B cell (primary cell): ENCODE data around the gene SAMD4B. TPM values are rescaled to one million over a fixed set of nuclear protein-coding genes. Genes with fewer than 3 reads are reported as not detected.

Experiments
- ATAC-seq: fragments of 200-7000 bp; cut with Tn5 transposase; one replicate; pipeline ENCODE4 v1.10.0; 2021; ENCODE audit warnings: low read depth, mild to moderate bottlenecking, moderate number of reproducible peaks, moderate library complexity
- CTCF ChIA-PET: fragments of 350-600 bp; sonication (Branson Sonifier 250); formaldehyde crosslinking; loops from one replicate; lab custom pipeline; 2021; ENCODE audit warnings: antibody characterized with exemption, inconsistent platforms; lab: Charles Lee
- POLR2A ChIA-PET: fragments of 350-600 bp; sonication (Branson Sonifier 250); formaldehyde crosslinking; loops from one replicate; lab custom pipeline; 2021; ENCODE audit warnings: antibody characterized with exemption; lab: Charles Lee
- DNase-seq: peaks from one replicate; pipeline ENCODE4 v3.0.0; 2013
- H2AFZ ChIP-seq: 2 replicates; pipeline ENCODE4 v1.6.1; 2012; ENCODE audit warnings: mild to moderate bottlenecking, low read depth, low read length; ENCODE audit not compliant: insufficient read depth, poor library complexity, severe bottlenecking
- H3K27ac ChIP-seq, 2 donors: 1 replicate in 1 of 2; 2 replicates in 1 of 2; pipeline ENCODE4 v1.5.1; 2012 to 2013; ENCODE audit warnings: low read length in 2 of 2, mild to moderate bottlenecking in 2 of 2, moderate library complexity in 1 of 2
- H3K27me3 ChIP-seq, 4 experiments: fragments of 200-600 bp in 1 of 4; sonication (generic) in 1 of 4; replicated peaks in 1 of 4; 1 replicate in 2 of 4; 2 replicates in 2 of 4; pipeline versions ENCODE4 v1.6.1 to v1.7.0; 2013 to 2016; ENCODE audit warnings: low read length in 3 of 4, mild to moderate bottlenecking in 2 of 4, mixed read lengths in 1 of 4, moderate library complexity in 1 of 4; ENCODE audit not compliant: insufficient read depth in 4 of 4, control insufficient read depth in 3 of 4; ENCODE audit errors: control extremely low read depth in 1 of 4
- H3K36me3 ChIP-seq, 2 experiments: replicated peaks in 1 of 2; 1 replicate in 1 of 2; 2 replicates in 1 of 2; pipeline versions ENCODE4 v1.6.1 to v1.7.1; 2013; ENCODE audit warnings: low read length in 1 of 2; ENCODE audit not compliant: insufficient read depth in 2 of 2, control insufficient read depth in 1 of 2; ENCODE audit errors: control extremely low read depth in 1 of 2, extremely low read depth in 1 of 2
- H3K4me1 ChIP-seq, 2 donors: fragments of 200-600 bp in 1 of 2; sonication (generic) in 1 of 2; 1 replicate in 1 of 2; 2 replicates in 1 of 2; pipeline versions ENCODE4 v1.5.1 to v1.6.1; 2013 to 2017; ENCODE audit warnings: low read length in 2 of 2; ENCODE audit not compliant: control insufficient read depth in 2 of 2, insufficient read depth in 2 of 2
- H3K4me2 ChIP-seq: replicated peaks from 2 replicates; pipeline ENCODE3; 2012; ENCODE audit warnings: mild to moderate bottlenecking, low read depth, low read length; ENCODE audit not compliant: poor library complexity, severe bottlenecking
- H3K4me3 ChIP-seq, 5 experiments: fragments of 200-600 bp in 1 of 5; sonication (generic) in 1 of 5; 1 replicate in 3 of 5; 2 replicates in 2 of 5; pipeline versions ENCODE4 v1.5.1 to v1.7.0; 2011 to 2016; ENCODE audit warnings: low read length in 4 of 5, mild to moderate bottlenecking in 4 of 5, low read depth in 2 of 5, control low read depth in 1 of 5, moderate library complexity in 1 of 5; ENCODE audit not compliant: insufficient read depth in 1 of 5; ENCODE audit errors: control extremely low read depth in 1 of 5, extremely low read depth in 1 of 5
- H3K79me2 ChIP-seq: fragments of 200-600 bp; sonication (generic); one replicate; pipeline ENCODE4 v1.6.0; 2016; ENCODE audit warnings: low read length; ENCODE audit not compliant: control insufficient read depth, insufficient read depth
- H3K9ac ChIP-seq: fragments of 200-600 bp; sonication (generic); 2 replicates; pipeline ENCODE4 v1.6.1; 2017; ENCODE audit warnings: mild to moderate bottlenecking, low read length, moderate library complexity
- H3K9me3 ChIP-seq, 3 donors: one replicate each; pipeline versions ENCODE4 v1.6.1 to v1.7.1; 2013; ENCODE audit warnings: low read length in 2 of 3; ENCODE audit not compliant: control insufficient read depth in 2 of 3, insufficient read depth in 1 of 3; ENCODE audit errors: control extremely low read depth in 1 of 3
- H4K20me1 ChIP-seq: 2 replicates; pipeline ENCODE4 v1.6.0; 2012; ENCODE audit warnings: mild to moderate bottlenecking, low read length; ENCODE audit not compliant: insufficient read depth, control insufficient read depth, poor library complexity, severe bottlenecking
- H3K27ac Mint-ChIP-seq: one replicate; pipeline ENCODE4 v1.8.0; 2021; ENCODE audit warnings: mixed read lengths
- H3K27me3 Mint-ChIP-seq: one replicate; pipeline ENCODE4 v1.8.0; 2021; ENCODE audit warnings: mixed read lengths
- H3K4me1 Mint-ChIP-seq: one replicate; pipeline ENCODE4 v1.8.0; 2021; ENCODE audit warnings: mixed read lengths
- H3K4me3 Mint-ChIP-seq: one replicate; pipeline ENCODE4 v1.8.0; 2021; ENCODE audit warnings: mixed read lengths
- H3K9me3 Mint-ChIP-seq: one replicate; pipeline ENCODE4 v1.8.0; 2022; ENCODE audit warnings: mixed read lengths; ENCODE audit not compliant: insufficient read depth
- EZH2 ChIP-seq: IDR thresholded peaks from 2 replicates; pipeline ENCODE4 v1.6.1; 2012; ENCODE audit warnings: borderline replicate concordance, low read depth, mild to moderate bottlenecking, moderate library complexity, low read length; ENCODE audit not compliant: insufficient read depth, poor library complexity, severe bottlenecking
- WGBS: methylation state at CpG from one replicate; pipeline ENCODE4 v1.1.5; 2013; ENCODE audit warnings: missing lambda C conversion rate; ENCODE audit not compliant: insufficient coverage; 5-methylcytosine and 5-hydroxymethylcytosine counted together
- intact Hi-C: fragments of 100-400 bp; cut with micrococcal nuclease; formaldehyde crosslinking; loops from one replicate; pipeline ENCODE4 v1.10.0; 2022
- polyA plus RNA-seq: library from polyadenylated mRNA; depleted of rRNA; stranded (reverse); fragments of >200 nt; gene quantifications from 2 replicates; pipeline ENCODE4 v1.2.3, GENCODE V29; 2012
- total RNA-seq, 2 donors: library from RNA; stranded (reverse); fragments of 120-200 nt in 1 of 2; gene quantifications; 1 replicate in 1 of 2; 2 replicates in 1 of 2; pipeline versions ENCODE4 v1.2.3 to v1.2.4, GENCODE V29; 2013 to 2022
- TF ChIP-seq, protein P1 (sequence below): fragments of 200-600 bp; IDR thresholded peaks from one replicate; pipeline ENCODE4 v1.8.0; 2022; ENCODE audit warnings: antibody characterized with exemption, mild to moderate bottlenecking

Gene SAMD4B
- total and polyA plus RNA-seq, 2 donors (not counting 1 experiment from before 2014, with no cell fraction given): 87.3 to 90.0 TPM

GRCh38 chr19:39333507-39333906 is 8.7 kb upstream of the SAMD4B start:
- Mint-ChIP-seq H3K4me1 (peaks cover 57% of the 10 kb centered on the region), H3K27ac (peak overlapping the region; percentile 67), H3K9me3 (no peaks in the 10 kb centered on the region), H3K27me3 (no peaks in the 10 kb centered on the region), H3K4me3 (no peak overlapping the region)
- peaks cover 5 to 27% of the 10 kb centered on the region in 2 experiments for H3K36me3 ChIP-seq
- ChIA-PET CTCF (interaction anchor here (1.2 kb wide), 1 partner anchor 211 kb away, joined by 4 read pairs; no protein-coding TSS in a partner anchor), POLR2A (no interaction called here)
- intact Hi-C loops: no loop called here
- ATAC-seq (no peak), DNase-seq (no peak)
- no peaks in the 10 kb centered on the region for H3K27me3 ChIP-seq
- no peak for TF ChIP-seq EZH2
- TF ChIP-seq, protein P1, sequence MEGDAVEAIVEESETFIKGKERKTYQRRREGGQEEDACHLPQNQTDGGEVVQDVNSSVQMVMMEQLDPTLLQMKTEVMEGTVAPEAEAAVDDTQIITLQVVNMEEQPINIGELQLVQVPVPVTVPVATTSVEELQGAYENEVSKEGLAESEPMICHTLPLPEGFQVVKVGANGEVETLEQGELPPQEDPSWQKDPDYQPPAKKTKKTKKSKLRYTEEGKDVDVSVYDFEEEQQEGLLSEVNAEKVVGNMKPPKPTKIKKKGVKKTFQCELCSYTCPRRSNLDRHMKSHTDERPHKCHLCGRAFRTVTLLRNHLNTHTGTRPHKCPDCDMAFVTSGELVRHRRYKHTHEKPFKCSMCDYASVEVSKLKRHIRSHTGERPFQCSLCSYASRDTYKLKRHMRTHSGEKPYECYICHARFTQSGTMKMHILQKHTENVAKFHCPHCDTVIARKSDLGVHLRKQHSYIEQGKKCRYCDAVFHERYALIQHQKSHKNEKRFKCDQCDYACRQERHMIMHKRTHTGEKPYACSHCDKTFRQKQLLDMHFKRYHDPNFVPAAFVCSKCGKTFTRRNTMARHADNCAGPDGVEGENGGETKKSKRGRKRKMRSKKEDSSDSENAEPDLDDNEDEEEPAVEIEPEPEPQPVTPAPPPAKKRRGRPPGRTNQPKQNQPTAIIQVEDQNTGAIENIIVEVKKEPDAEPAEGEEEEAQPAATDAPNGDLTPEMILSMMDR: no peak
- H3K4me3 ChIP-seq: no peak overlapping the region
- 100% methylated on average over 2 of the region's 6 CpGs for WGBS
- H3K79me2 ChIP-seq: peaks cover 68% of the 10 kb centered on the region
- H4K20me1 ChIP-seq: peaks cover 35% of the 10 kb centered on the region
- no peak overlapping the region for H3K9ac ChIP-seq
- peak overlapping the region in 1 of 2 donors; percentile 43 for H3K27ac ChIP-seq
- H3K4me1 ChIP-seq: peaks cover 38 to 47% of the 10 kb centered on the region in 2 donors
- H3K4me2 ChIP-seq: peak overlapping the region; percentile 95
- H2AFZ ChIP-seq: no peak overlapping the region
- H3K9me3 ChIP-seq: peaks cover 0 to 3% (median 0%) of the 10 kb centered on the region in 3 donors

- peak overlapping the region; percentile 95 for H3K4me2 ChIP-seq
- peaks cover 1 to 18% of the 10 kb centered on the region in 2 experiments for H3K36me3 ChIP-seq
- intact Hi-C loops: no loop called here
- peaks cover 0 to 3% (median 0%) of the 10 kb centered on the region in 3 donors for H3K9me3 ChIP-seq
- no peak overlapping the region for H2AFZ ChIP-seq
- 90% methylated on average over 4 of the region's 5 CpGs for WGBS
- ATAC-seq: no peak
- peaks cover 38 to 43% of the 10 kb centered on the region in 2 donors for H3K4me1 ChIP-seq
- ChIA-PET POLR2A (interaction anchor here (0.6 to 0.7 kb wide), 2 partner anchors 205 to 218 kb away, joined by 3 to 6 read pairs; no protein-coding TSS in a partner anchor), CTCF (interaction anchor here (0.8 kb wide), 1 partner anchor 212 kb away, joined by 4 read pairs; no protein-coding TSS in a partner anchor)
- no peak for TF ChIP-seq EZH2
- TF ChIP-seq, protein P1: no peak
- peak overlapping the region; percentile 39 to 98 (median 80) for H3K4me3 ChIP-seq
- no peaks in the 10 kb centered on the region for H3K27me3 Mint-ChIP-seq
- H3K79me2 ChIP-seq: peaks cover 58% of the 10 kb centered on the region
- no peaks in the 10 kb centered on the region for H3K9me3 Mint-ChIP-seq
- H3K27ac ChIP-seq: peak overlapping the region; percentile 84 to 88
- H3K9ac ChIP-seq: peak overlapping the region; percentile 84
- no peak for DNase-seq
- H3K27me3 ChIP-seq: no peaks in the 10 kb centered on the region
- H3K27ac Mint-ChIP-seq: peak overlapping the region; percentile 99
- H3K4me3 Mint-ChIP-seq: peak overlapping the region; percentile 99
- H3K4me1 Mint-ChIP-seq: peaks cover 51% of the 10 kb centered on the region
- peaks cover 25% of the 10 kb centered on the region for H4K20me1 ChIP-seq
Observed at GRCh38 chr19:39334444-39334976, 7.7 kb upstream of the SAMD4B start.
